Measurements from ENCODE around the gene ST3GAL2. TPM values are rescaled to one million over a fixed set of nuclear protein-coding genes. Genes with fewer than 3 reads are reported as not detected.

Gene ST3GAL2
- total and polyA plus RNA-seq, 8 donors, result 25.3 to 38.5 (median 30.6) TPM

- H3K27ac ChIP-seq, result no peak overlapping the region
- no peak for TF ChIP-seq CTCF (IDR thresholded peaks at IDR 0.05)
Measured at GRCh38 chr16:70378869-70379493, 59.9 kb downstream of the ST3GAL2 start.

GRCh38 chr16:70377782-70378181 lies 61.1 kb downstream of the ST3GAL2 start:
- intact Hi-C loops (cut with DNase I), result no loop called here
- no peaks in the 10 kb centered on the region for H3K27me3 ChIP-seq
- H3K27ac ChIP-seq, result no peak overlapping the region
- peaks cover 0 to 60% of the 10 kb centered on the region in 2 donors for H3K36me3 ChIP-seq
- no peaks in the 10 kb centered on the region for H3K9me3 ChIP-seq
- DNase-seq, result no peak
- no peak for TF ChIP-seq CTCF (IDR thresholded peaks at IDR 0.05)
- H3K4me3 ChIP-seq, result no peak overlapping the region
- ATAC-seq, result no peak
- H3K4me1 ChIP-seq, result peaks cover 0 to 27% of the 10 kb centered on the region in 2 donors

More at GRCh38 chr16:70378869-70379493, 59.9 kb downstream of the ST3GAL2 start:
- no peak overlapping the region for H3K4me3 ChIP-seq
- H3K27me3 ChIP-seq, result no peaks in the 10 kb centered on the region
- H3K36me3 ChIP-seq, result peaks cover 0 to 51% of the 10 kb centered on the region in 2 donors
- DNase-seq, result peak in 1 of 4 donors; percentile 16
- ATAC-seq, result no peak
- no peaks in the 10 kb centered on the region for H3K9me3 ChIP-seq
- H3K4me1 ChIP-seq, result peaks cover 0 to 27% of the 10 kb centered on the region in 2 donors
- intact Hi-C loops (cut with DNase I), result no loop called here

- no peak overlapping the region for H3K27ac ChIP-seq
- H3K4me3 ChIP-seq, result no peak overlapping the region
- peak in 1 of 4 donors; percentile 25 for DNase-seq
- no peaks in the 10 kb centered on the region for H3K9me3 ChIP-seq
- ATAC-seq, result no peak
- TF ChIP-seq CTCF (IDR thresholded peaks at IDR 0.05), result no peak
- no peaks in the 10 kb centered on the region for H3K27me3 ChIP-seq
- peaks cover 0 to 71% of the 10 kb centered on the region in 2 donors for H3K36me3 ChIP-seq
- intact Hi-C loops (cut with DNase I), result no loop called here
- peaks cover 0 to 15% of the 10 kb centered on the region in 2 donors for H3K4me1 ChIP-seq
Measured at GRCh38 chr16:70375636-70376611, 63.0 kb downstream of the ST3GAL2 start.

GRCh38 chr16:70374213-70374612 lies 64.7 kb downstream of the ST3GAL2 start:
- Histone ChIP-seq H3K27ac (no peak overlapping the region), H3K4me3 (no peak overlapping the region), H3K9me3 (no peaks in the 10 kb centered on the region), H3K27me3 (no peaks in the 10 kb centered on the region), H3K36me3 (peaks cover 0 to 88% of the 10 kb centered on the region in 2 donors), H3K4me1 (no peaks in the 10 kb centered on the region)
- ATAC-seq (no peak), DNase-seq (no peak)
- TF ChIP-seq CTCF (IDR thresholded peaks at IDR 0.05), result no peak
- intact Hi-C loops (cut with DNase I), result no loop called here

Data from left lung (tissue), 10 donors.